HG03432 (cell line): ENCODE data around the gene PLOD3.
"Not testable (repeated sequence)": the region's sequence is repeated elsewhere in the genome, so short reads cannot be mapped to it uniquely, and the experiment has no call there.

Source experiments
- ATAC-seq: cut with Tn5 transposase; IDR thresholded peaks from one replicate; pipeline ENCODE4 v1.9.1; 2021; ENCODE audit warnings: mild to moderate bottlenecking, moderate library complexity; ENCODE audit not compliant: unreplicated experiment

The PLOD3 gene

GRCh38 chr7:101216001-101216859 lies 1.2 kb downstream of the PLOD3 start:
- ATAC-seq, result no peak

- no peak for ATAC-seq
Measured at GRCh38 chr7:101212014-101212413, 5.4 kb downstream of the PLOD3 start.

- ATAC-seq, result no peak
Measured at GRCh38 chr7:101211501-101211900, 5.9 kb downstream of the PLOD3 start.

GRCh38 chr7:101210143-101210542 lies 7.2 kb downstream of the PLOD3 start:
- ATAC-seq, result no peak

GRCh38 chr7:101208794-101209193 lies 8.6 kb downstream of the PLOD3 start:
- ATAC-seq, result no peak

GRCh38 chr7:101207459-101207858 lies 9.9 kb downstream of the PLOD3 start:
- ATAC-seq, result no peak

- ATAC-seq, result no peak
Measured at GRCh38 chr7:101206665-101207042, 10.7 kb downstream of the PLOD3 start.

GRCh38 chr7:101205901-101206664 lies 11.3 kb downstream of the PLOD3 start:
- no peak for ATAC-seq

GRCh38 chr7:101203740-101204738 lies 13.3 kb downstream of the PLOD3 start:
- ATAC-seq, result not testable (repeated sequence)

- ATAC-seq, result no peak
Measured at GRCh38 chr7:101202603-101202918, 14.8 kb downstream of the PLOD3 start.

GRCh38 chr7:101201695-101202602 lies 15.4 kb downstream of the PLOD3 start:
- ATAC-seq, result no peak

- ATAC-seq, result no peak
Measured at GRCh38 chr7:101200862-101201599, 16.4 kb downstream of the PLOD3 start, which contains the start of gene MOGAT3. Gene MOGAT3, minus strand, starts transcription at chr7:101201036. Its CDS starts 182 bp downstream, at chr7:101200854.

GRCh38 chr7:101200504-101200861 lies 16.9 kb downstream of the PLOD3 start:
- ATAC-seq, result no peak

- not testable (repeated sequence) for ATAC-seq
Measured at GRCh38 chr7:101199522-101199921, 17.9 kb downstream of the PLOD3 start.

- no peak for ATAC-seq
Measured at GRCh38 chr7:101198476-101198875, 18.9 kb downstream of the PLOD3 start.

GRCh38 chr7:101197991-101198390 lies 19.4 kb downstream of the PLOD3 start:
- ATAC-seq, result no peak

- ATAC-seq, result no peak
Measured at GRCh38 chr7:101195884-101196283, 21.5 kb downstream of the PLOD3 start.

- no peak for ATAC-seq
Measured at GRCh38 chr7:101189109-101189508, 28.3 kb downstream of the PLOD3 start.

- no peak for ATAC-seq
Measured at GRCh38 chr7:101186844-101187428, 30.4 kb downstream of the PLOD3 start.
